Activated CD8-positive, alpha-beta T cell treated with anti-CD3 and anti-CD28 coated beads for 36 hours (primary cell): ENCODE results near the gene TBC1D21. TPM values are rescaled to one million over a fixed set of nuclear protein-coding genes. Genes with fewer than 3 reads are reported as not detected.

Experiments used
- ATAC-seq: fragments of 200-7000 bp; cut with Tn5 transposase; one replicate; pipeline ENCODE4 v1.10.0; 2021; ENCODE audit warnings: mild to moderate bottlenecking, moderate library complexity
- CTCF ChIA-PET: fragments of 350-600 bp; sonication (Branson Sonifier 250); formaldehyde crosslinking; loops from one replicate; lab custom pipeline; 2021; ENCODE audit warnings: antibody characterized with exemption; lab: Charles Lee
- POLR2A ChIA-PET: fragments of 350-600 bp; sonication (Branson Sonifier 250); formaldehyde crosslinking; loops from one replicate; lab custom pipeline; 2021; ENCODE audit warnings: antibody characterized with exemption; lab: Charles Lee
- DNase-seq: peaks from one replicate; pipeline ENCODE4 v3.0.0-alpha.2; 2020
- H3K27ac Mint-ChIP-seq: one replicate; pipeline ENCODE4 v1.8.0; 2021; ENCODE audit warnings: mild to moderate bottlenecking, mixed read lengths
- H3K27me3 Mint-ChIP-seq: one replicate; pipeline ENCODE4 v1.8.0; 2021; ENCODE audit warnings: mixed read lengths
- H3K36me3 Mint-ChIP-seq: one replicate; pipeline ENCODE4 v1.8.0; 2021; ENCODE audit warnings: low read depth, mixed read lengths
- H3K4me1 Mint-ChIP-seq: one replicate; pipeline ENCODE4 v1.8.0; 2021; ENCODE audit warnings: low read depth, mixed read lengths
- H3K4me3 Mint-ChIP-seq: one replicate; pipeline ENCODE4 v1.8.0; 2021; ENCODE audit warnings: mild to moderate bottlenecking, moderate library complexity, mixed read lengths
- H3K9me3 Mint-ChIP-seq: one replicate; pipeline ENCODE4 v1.8.0; 2021; ENCODE audit warnings: mixed read lengths
- intact Hi-C: fragments of 100-400 bp; cut with micrococcal nuclease; formaldehyde crosslinking; loops from one replicate; pipeline ENCODE4 v1.10.0; 2022
- total RNA-seq, 2 experiments: library from RNA; stranded (reverse); gene quantifications; one replicate each; pipeline ENCODE4 v1.2.3, GENCODE V29; 2021
- TF ChIP-seq, protein P1 (sequence below): fragments of 200-600 bp; IDR thresholded peaks from one replicate; pipeline ENCODE4 v1.8.0; 2022; ENCODE audit warnings: antibody characterized with exemption, mild to moderate bottlenecking

Gene TBC1D21
- total RNA-seq, 2 experiments from 2014 or later: not detected

GRCh38 chr15:73870700-73871408 lies 2.5 kb upstream of the TBC1D21 start:
- Mint-ChIP-seq H3K36me3 (no peaks in the 10 kb centered on the region), H3K27me3 (peaks cover 8% of the 10 kb centered on the region), H3K27ac (no peak overlapping the region), H3K4me3 (no peak overlapping the region), H3K4me1 (peaks cover 2% of the 10 kb centered on the region), H3K9me3 (no peaks in the 10 kb centered on the region)
- ChIA-PET CTCF (interaction anchor here (1.0 to 5.6 kb wide), 3 partner anchors 11 to 57 kb away, joined by 3 to 137 read pairs (median 25); no protein-coding TSS in a partner anchor), POLR2A (no interaction called here)
- ATAC-seq (no peak), DNase-seq (no peak)
- intact Hi-C loops: loop anchor here (5.0 kb wide), 1 partner anchor 36 kb away; no protein-coding TSS in a partner anchor
- TF ChIP-seq, protein P1, sequence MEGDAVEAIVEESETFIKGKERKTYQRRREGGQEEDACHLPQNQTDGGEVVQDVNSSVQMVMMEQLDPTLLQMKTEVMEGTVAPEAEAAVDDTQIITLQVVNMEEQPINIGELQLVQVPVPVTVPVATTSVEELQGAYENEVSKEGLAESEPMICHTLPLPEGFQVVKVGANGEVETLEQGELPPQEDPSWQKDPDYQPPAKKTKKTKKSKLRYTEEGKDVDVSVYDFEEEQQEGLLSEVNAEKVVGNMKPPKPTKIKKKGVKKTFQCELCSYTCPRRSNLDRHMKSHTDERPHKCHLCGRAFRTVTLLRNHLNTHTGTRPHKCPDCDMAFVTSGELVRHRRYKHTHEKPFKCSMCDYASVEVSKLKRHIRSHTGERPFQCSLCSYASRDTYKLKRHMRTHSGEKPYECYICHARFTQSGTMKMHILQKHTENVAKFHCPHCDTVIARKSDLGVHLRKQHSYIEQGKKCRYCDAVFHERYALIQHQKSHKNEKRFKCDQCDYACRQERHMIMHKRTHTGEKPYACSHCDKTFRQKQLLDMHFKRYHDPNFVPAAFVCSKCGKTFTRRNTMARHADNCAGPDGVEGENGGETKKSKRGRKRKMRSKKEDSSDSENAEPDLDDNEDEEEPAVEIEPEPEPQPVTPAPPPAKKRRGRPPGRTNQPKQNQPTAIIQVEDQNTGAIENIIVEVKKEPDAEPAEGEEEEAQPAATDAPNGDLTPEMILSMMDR: no peak

DNA sequence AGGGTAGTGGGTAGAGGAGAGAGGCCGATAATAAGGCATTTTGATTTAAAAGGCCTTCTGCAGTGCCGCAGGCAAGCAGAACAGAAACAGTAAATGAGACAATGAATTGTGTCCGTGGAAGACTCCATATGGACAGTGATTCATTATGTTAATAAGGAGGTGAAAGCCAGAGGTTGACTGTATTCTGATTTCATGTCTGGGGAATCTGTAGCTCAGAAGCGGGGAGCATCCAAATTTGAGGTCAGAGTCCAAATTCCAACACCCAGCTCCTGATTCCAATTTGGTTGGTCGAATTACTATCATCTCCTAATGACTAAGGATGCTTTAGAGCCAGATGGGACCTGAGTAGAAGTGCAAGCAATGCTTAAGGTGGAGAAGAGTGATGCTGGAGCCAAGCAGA lies 1.0 kb upstream of the TBC1D21 start:
- CTCF ChIA-PET: interaction anchor here (0.9 to 5.6 kb wide), 7 partner anchors 12 to 101 kb away, joined by 3 to 137 read pairs (median 10); no protein-coding TSS in a partner anchor
- no peaks in the 10 kb centered on the region for H3K4me1 Mint-ChIP-seq
- peaks cover 10% of the 10 kb centered on the region for H3K27me3 Mint-ChIP-seq
- POLR2A ChIA-PET: no interaction called here
- TF ChIP-seq, protein P1: no peak
- no peak overlapping the region for H3K4me3 Mint-ChIP-seq
- no peak overlapping the region for H3K27ac Mint-ChIP-seq
- H3K9me3 Mint-ChIP-seq: no peaks in the 10 kb centered on the region
- ATAC-seq (no peak), DNase-seq (no peak)
- intact Hi-C loops: loop anchor here (5.0 kb wide), 1 partner anchor 35 kb away; no protein-coding TSS in a partner anchor
- no peaks in the 10 kb centered on the region for H3K36me3 Mint-ChIP-seq

GRCh38 chr15:73873889-73874511 lies 636 bp downstream of the TBC1D21 start:
- H3K4me3 Mint-ChIP-seq: no peak overlapping the region
- ChIA-PET CTCF (interaction anchor here (0.7 to 5.6 kb wide), 32 partner anchors 8 to 287 kb away, joined by 3 to 137 read pairs (median 4); partner anchors contain the start of gene LOXL1), POLR2A (interaction anchor here (1.1 kb wide), 1 partner anchor 11 kb away, joined by 3 read pairs; no protein-coding TSS in a partner anchor)
- peaks cover 10% of the 10 kb centered on the region for H3K27me3 Mint-ChIP-seq
- DNase-seq (peak; percentile 55), ATAC-seq (no peak)
- H3K36me3 Mint-ChIP-seq: no peaks in the 10 kb centered on the region
- no peaks in the 10 kb centered on the region for H3K9me3 Mint-ChIP-seq
- no peak overlapping the region for H3K27ac Mint-ChIP-seq
- no peaks in the 10 kb centered on the region for H3K4me1 Mint-ChIP-seq
- intact Hi-C loops: loop anchor here (5.0 kb wide), 1 partner anchor 33 kb away; no protein-coding TSS in a partner anchor
- TF ChIP-seq, protein P1: peak; percentile 78

DNA sequence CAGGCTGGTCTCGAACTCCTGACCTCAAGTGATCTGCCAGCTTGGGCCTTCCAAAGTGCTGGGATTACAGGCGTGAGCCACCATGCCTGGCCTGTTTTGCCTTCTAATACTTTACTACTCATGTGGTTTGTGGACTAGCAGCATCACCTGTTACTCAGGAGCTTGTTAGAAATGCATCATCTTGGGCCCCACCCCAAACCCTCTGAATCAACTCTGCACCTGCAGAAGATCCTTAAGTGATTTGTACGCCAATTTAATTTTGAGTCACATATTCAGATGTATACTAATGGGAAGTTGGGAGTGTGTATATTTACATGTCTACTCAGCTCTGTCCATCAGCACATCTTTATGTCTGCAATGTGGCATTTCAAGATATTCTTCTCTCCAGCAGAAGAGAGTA lies 6.1 kb downstream of the TBC1D21 start:
- TF ChIP-seq, protein P1: no peak
- no peaks in the 10 kb centered on the region for H3K36me3 Mint-ChIP-seq
- intact Hi-C loops: no loop called here
- ATAC-seq: no peak
- DNase-seq: no peak
- no peaks in the 10 kb centered on the region for H3K4me1 Mint-ChIP-seq
- no peak overlapping the region for H3K4me3 Mint-ChIP-seq
- CTCF ChIA-PET: no interaction called here
- POLR2A ChIA-PET: interaction anchor here (0.7 kb wide), 1 partner anchor 91 kb away, joined by 3 read pairs; no protein-coding TSS in a partner anchor
- no peak overlapping the region for H3K27ac Mint-ChIP-seq
- H3K9me3 Mint-ChIP-seq: no peaks in the 10 kb centered on the region
- peaks cover 8% of the 10 kb centered on the region for H3K27me3 Mint-ChIP-seq
